ENCODE data around the gene SLX1A.
"Not testable (repeated sequence)": the region's sequence is repeated elsewhere in the genome, so short reads cannot be mapped to it uniquely, and the experiment has no call there.

DNA sequence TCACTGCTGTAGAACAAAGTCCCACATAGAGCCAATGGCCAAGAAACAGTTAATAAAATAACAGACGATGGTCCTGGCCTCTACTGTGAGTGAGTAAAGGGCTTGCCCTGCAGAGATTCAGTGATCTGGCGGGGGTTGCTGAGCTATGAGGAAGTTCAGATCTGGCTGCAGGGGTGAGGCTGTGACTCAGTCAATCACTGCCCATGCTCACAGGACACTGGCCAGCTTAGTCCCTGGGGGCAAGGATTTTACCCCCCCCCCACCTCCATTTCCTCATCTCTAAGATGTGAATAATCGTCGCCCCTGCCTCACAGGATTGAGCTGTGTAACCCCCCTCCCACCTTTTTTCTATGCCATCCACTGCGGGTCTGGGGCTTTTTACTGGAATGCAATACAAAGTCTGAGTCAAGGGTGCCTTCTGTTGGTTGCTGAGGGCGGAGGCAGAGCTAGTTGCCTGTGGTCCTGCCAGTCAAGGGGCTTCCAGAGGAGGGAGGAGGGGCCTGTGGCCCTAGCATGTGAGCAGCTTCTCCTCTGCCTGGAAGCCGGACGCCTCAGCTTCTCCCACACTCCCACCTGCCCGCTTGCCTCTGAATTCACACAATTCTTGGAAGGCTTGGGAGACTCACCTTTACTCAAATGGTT lies 13.5 kb downstream of the SLX1A start:
- TF ChIP-seq EZH2phosphoT487 (IDR thresholded peaks at IDR 0.05; ENCODE audit: borderline replicate concordance, low read length); CTCF (IDR thresholded peaks at IDR 0.05; ENCODE audit: low read depth, low read length, poor library complexity, severe bottlenecking): not testable (repeated sequence)
